GM12864 (cell line): ENCODE results near the gene IQGAP1.
A peak's percentile ranks its signal among the peaks of the same experiment; 100 is the strongest.
"Not testable (repeated sequence)": the region's sequence is repeated elsewhere in the genome, so short reads cannot be mapped to it uniquely, and the experiment has no call there.

Experiments used
- DNase-seq: peaks from one replicate; pipeline ENCODE4 v3.0.0-alpha.2; 2011; ENCODE audit warnings: low read depth
- H3K4me3 ChIP-seq: 2 replicates; pipeline ENCODE4 v1.5.1; 2011; ENCODE audit warnings: mild to moderate bottlenecking, low read depth, low read length, control low read depth
- TF ChIP-seq, protein P1 (sequence below): IDR thresholded peaks from 2 replicates; pipeline ENCODE4 v1.5.1; 2011; ENCODE audit warnings: low read depth, mild to moderate bottlenecking, moderate library complexity, low read length, control low read depth, inconsistent platforms; ENCODE audit errors: missing control alignments

The IQGAP1 gene

DNA sequence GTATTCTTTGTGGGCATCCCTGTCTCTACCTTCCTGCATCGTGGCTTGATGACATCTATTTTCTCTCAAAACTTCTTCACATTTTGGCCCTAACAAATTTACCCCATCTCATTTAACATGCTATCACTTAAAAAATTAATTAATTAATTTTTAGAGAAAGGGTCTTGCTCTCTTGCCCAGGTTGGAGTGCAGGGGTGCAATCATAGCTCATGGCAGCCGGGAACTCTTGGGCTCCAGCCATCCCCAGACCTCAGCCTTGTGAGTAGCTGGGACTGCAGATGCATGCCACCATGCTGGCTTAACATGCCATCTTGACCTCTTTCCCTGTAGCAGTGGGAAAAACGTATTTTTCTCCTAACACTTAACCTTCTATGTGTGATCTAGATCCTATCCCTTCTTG, 20.6 kb downstream of the IQGAP1 start:
- TF ChIP-seq, protein P1, sequence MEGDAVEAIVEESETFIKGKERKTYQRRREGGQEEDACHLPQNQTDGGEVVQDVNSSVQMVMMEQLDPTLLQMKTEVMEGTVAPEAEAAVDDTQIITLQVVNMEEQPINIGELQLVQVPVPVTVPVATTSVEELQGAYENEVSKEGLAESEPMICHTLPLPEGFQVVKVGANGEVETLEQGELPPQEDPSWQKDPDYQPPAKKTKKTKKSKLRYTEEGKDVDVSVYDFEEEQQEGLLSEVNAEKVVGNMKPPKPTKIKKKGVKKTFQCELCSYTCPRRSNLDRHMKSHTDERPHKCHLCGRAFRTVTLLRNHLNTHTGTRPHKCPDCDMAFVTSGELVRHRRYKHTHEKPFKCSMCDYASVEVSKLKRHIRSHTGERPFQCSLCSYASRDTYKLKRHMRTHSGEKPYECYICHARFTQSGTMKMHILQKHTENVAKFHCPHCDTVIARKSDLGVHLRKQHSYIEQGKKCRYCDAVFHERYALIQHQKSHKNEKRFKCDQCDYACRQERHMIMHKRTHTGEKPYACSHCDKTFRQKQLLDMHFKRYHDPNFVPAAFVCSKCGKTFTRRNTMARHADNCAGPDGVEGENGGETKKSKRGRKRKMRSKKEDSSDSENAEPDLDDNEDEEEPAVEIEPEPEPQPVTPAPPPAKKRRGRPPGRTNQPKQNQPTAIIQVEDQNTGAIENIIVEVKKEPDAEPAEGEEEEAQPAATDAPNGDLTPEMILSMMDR = no peak
- no peak overlapping the region for H3K4me3 ChIP-seq
- DNase-seq = no peak

- H3K4me3 ChIP-seq, DNase-seq: not testable (repeated sequence)
These were observed 21.5 kb downstream of the IQGAP1 start for GRCh38 chr15:90409587-90409986.

DNA sequence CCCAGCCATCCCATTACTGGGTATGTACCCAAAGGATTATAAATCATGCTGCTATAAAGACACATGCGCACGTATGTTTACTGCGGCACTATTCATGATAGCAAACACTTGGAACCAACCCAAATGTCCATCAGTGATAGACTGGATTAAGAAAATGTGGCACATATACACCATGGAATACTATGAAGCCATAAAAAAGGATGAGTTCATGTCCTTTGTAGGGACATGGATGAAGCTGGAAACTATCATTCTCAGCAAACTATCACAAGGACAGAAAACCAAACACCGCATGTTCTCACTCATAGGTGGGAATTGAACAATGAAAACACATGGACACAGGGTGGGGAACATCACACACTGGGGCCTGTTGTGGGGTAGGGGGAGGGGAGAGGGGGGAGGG, 22.3 kb downstream of the IQGAP1 start:
- DNase-seq, H3K4me3 ChIP-seq: not testable (repeated sequence)

- DNase-seq = no peak
- H3K4me3 ChIP-seq = no peak overlapping the region
- TF ChIP-seq, protein P1 = no peak
These were observed 23.1 kb downstream of the IQGAP1 start for GRCh38 chr15:90411176-90411575.

GRCh38 chr15:90412356-90413194, 24.5 kb downstream of the IQGAP1 start:
- peak; percentile 73 for DNase-seq
- no peak overlapping the region for H3K4me3 ChIP-seq
- TF ChIP-seq, protein P1 = no peak

DNA sequence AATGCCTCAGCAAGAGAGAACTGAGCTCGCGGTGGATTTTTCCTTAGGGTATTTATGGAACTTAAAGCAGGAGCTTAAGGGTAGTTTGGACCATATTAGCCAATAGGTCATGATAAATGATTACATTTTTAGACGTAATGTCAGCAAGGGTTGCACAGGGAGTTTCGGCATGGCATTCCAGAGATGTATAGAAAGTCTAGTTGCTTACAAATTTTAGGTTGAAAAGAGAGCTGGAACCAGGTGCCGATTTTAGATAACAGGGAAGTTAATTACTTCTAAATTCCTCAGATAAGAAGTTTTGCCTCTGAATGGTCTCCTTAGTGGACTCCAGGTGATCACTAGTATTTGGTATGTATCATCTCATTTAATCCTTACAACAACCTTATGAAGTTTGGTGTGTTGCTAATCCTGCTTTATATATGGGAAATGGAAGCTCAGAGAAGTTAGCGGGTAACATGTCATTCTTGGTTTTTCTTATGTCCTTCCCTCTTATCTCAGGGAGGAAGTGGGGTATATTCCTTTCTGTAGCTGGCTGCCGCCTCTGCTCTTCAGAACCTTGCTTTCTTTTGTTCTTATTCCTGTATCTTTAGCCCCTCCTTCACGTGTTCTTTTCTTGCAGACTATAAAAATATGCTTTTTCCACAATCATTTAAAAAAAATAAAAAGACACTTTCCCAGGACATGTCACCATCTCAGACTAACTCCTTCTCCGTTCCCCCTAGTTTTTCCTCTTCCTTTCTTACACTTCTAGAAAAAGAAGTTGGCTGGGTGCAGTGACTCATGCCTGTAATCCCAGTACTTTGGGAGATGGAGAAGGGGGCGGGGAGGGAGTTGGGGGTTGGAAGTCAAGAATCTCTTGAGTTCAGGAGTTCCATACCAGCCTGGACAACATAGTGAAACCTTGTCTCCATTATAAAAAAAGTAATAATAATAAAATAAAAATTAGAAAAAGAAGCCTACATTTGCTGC, 25.7 kb downstream of the IQGAP1 start:
- DNase-seq = no peak
- no peak overlapping the region for H3K4me3 ChIP-seq
- TF ChIP-seq, protein P1 = no peak

GRCh38 chr15:90414408-90415028, 26.5 kb downstream of the IQGAP1 start:
- H3K4me3 ChIP-seq = no peak overlapping the region
- no peak for DNase-seq
- TF ChIP-seq, protein P1 = no peak

DNA sequence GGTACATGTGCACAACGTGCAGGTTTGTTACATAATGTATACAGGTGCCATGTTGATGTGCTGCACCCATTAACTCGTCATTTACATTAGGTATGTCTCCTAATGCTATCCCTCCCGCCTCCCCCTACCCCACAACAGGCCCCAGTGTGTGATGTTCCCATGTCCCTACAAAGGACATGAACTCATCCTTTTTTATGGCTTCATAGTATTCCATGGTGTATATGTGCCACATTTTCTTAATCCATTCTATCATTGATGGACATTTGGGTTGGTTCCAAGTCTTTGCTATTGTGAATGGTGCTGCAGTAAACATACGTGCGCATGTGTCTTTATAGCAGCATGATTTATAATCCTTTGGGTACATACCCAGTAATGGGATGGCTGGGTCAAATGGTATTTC, 28.0 kb downstream of the IQGAP1 start:
- not testable (repeated sequence) for DNase-seq, H3K4me3 ChIP-seq
